Fibroblast of the conjunctiva (primary cell): ENCODE results near the gene C1QB.
"Not testable (repeated sequence)": the region's sequence is repeated elsewhere in the genome, so short reads cannot be mapped to it uniquely, and the experiment has no call there.

ENCODE experiments used
- DNase-seq: peaks from one replicate; pipeline ENCODE4 v3.0.0-alpha.2; 2010; ENCODE audit warnings: low read depth

Gene C1QB

DNA sequence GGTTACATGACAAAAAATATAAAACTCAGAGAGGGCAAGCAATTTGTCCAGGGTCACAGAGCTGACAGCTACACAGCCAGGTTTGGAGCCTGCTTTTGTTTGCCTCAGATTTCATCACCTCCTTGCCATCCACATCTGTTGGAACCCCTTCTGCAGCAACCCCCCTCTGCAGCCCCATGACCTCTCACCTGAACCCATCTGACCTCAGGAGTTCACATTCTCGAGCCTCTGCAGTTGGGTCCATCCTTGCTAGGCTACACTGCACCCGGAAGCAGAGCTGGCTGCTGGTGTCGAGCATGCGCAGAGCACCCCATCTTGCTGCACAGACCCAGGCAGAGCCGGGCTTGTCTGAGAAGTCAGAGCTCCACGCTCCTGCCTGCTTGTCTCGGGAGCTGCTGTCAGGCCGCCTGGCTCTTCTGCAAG, 10.0 kb downstream of the C1QB start:
- DNase-seq: no peak

DNA sequence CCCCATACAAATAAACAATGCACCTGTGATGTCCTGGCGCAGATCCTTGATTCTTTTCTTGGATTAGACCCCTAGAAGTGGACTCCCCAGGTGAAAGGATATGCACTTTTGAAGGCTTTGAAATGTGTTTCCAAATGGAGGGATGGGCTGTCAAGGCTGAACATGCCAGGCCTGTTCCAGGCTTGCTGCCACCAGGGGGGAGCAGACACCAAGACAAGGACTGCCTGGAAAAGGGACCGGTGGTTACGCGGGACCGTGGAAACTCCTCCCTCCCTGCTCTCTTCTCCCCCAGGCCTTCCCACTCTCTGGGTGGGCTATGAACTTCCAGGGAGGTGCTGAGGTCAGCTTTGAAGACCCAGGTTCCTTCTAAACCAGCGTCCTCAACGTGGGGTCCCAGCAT, 12.7 kb downstream of the C1QB start:
- DNase-seq: no peak

DNA sequence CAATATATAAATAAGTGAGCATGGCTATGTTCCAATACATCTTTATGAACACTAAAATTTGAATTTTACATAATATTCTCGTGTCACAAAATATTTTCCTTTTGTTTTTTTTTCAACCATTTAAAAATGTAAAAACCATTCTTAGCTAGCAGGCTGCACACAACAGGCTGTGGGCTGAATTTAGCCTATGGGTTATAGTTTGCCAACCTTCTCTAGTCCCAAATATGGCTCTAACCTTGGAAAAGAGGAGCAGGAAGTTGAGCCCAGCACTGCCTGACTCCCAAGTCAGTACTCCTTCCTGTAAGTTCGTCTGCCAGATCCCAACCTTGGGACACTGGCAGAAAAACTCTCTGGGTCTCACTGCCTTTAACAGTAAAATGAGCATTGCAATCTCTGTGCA, 13.4 kb downstream of the C1QB start:
- DNase-seq: no peak

DNA sequence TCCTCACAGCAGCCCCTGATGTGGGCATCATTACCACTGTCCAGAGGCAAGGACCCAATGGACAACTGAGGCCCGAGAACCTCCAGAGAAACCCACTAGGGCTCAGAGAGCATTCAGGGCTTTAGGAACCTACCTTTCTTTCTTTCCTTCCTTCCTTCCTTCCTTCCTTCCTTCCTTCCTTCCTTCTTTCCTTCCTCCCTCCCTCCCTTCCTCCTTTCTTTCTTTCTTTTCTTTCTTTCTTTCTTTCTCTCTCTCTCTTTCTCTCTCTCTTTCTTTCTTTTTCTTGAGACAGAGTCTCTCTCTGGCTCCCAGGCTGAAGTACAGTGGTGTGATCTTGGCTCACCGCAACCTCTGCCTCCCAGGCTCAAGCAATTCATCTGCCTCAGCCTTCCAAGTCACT, 15.8 kb downstream of the C1QB start:
- DNase-seq: not testable (repeated sequence)

DNA sequence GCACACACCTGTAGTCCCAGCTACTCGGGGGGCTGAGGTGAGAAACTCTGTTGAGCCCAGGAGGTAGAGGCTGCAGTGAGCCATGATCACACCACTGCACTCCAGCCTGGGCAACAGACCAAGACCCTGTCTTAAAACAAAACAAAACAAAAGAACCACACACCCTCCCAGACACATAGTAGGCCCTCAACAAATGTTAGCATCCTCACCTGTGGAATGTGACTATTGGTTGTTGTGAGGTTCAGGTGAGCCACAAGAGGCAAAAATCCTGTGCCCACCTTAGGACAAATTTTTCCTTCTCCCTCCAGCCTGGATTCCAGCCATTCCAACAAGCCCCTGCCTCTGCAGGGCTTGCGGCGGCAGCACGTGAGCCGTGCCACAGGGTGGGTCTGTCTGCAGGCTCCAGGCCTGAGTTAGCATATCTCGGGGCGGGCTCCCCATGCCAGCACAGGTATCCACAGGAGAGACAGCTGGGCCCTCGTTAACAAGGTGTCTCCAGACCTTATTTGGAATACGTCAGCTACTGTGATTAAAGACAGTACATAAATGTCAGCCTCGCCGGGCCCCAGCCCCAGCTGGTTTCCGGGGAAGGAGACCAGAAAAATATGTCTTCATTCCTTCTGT, 17.4 kb downstream of the C1QB start:
- DNase-seq: no peak

DNA sequence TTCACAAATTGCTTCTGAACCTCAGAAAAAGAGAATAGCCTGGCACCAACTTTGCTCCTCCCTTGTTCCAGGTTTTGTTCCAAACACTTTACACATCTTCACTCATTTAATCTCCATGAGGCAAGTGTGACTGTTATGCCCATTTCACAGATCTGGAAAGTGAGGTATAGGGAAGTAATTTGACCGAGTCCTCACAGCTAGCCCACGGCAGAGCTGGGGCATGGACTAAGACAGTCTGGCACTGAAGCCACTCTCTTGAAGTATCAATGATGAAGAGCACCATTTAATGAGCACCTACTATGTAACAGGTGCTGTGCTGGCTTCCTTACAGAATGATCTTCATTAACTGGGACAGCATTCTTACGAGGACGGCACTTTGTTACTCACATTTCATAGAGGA, 19.0 kb downstream of the C1QB start:
- DNase-seq: no peak

- DNase-seq: peak; percentile 42
Measured at GRCh38 chr1:22673486-22674409, 20.7 kb downstream of the C1QB start.

GRCh38 chr1:22674410-22674749, 21.3 kb downstream of the C1QB start:
- no peak for DNase-seq

- not testable (repeated sequence) for DNase-seq
Measured at GRCh38 chr1:22676151-22676550, 23.1 kb downstream of the C1QB start.

- no peak for DNase-seq
Measured at GRCh38 chr1:22676916-22677583, 24.0 kb downstream of the C1QB start.

DNA sequence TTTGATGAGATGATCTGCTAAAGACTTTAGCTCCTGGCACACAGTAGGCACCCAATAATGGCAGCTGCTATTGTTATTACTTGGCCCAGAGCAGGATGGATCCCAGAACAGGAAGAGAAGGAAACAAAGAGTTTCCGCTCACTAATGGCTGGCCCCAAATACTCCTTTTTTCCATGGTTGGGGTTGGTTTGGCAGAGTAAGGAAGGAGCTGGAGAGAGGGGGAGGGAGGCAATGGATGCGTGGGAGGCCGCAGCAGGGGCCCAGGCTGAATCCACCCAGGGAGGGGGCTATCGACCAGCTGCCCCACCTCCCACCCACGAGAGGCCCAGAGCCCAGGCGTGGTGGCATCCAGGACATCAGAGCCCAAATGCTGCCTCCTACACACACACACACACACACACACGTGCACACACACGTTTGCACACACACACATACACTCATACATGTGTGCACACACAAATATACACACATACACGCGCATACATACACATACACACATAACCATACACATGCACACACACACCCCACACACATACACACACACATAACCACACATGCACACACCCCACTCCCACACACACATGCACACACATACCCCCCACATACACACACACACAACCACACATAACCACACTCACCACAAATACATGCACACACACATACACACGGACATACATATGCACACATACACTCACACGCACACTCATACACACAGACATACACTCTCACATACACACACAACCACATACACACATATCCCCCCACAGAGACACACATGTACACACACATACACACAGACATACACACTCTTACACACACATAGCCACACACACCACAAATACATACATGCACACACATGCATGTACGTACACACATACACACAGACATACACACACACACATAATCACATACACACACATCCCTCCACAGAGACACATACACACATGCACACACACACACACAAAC, 25.2 kb downstream of the C1QB start:
- DNase-seq: no peak

DNA sequence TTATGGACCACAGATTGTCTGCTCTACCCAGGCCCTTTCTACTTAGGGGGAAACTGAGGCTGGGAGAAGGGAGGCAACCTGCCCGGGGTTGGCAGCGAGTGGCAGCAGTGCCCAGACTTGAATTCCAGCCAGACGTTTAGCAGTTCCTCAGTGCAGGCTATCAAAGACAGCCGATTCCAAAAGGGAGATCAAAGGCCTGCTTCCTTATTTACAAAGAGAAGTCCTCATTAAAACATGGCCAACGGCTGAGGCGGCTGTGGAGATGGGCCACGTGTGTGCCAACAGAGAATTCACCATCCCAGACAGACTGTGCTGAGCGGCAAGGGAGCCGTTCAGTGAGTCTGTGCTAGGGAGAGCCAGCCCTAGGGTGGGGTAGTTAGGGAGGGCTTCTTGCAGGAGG, 27.7 kb downstream of the C1QB start:
- DNase-seq: no peak

DNA sequence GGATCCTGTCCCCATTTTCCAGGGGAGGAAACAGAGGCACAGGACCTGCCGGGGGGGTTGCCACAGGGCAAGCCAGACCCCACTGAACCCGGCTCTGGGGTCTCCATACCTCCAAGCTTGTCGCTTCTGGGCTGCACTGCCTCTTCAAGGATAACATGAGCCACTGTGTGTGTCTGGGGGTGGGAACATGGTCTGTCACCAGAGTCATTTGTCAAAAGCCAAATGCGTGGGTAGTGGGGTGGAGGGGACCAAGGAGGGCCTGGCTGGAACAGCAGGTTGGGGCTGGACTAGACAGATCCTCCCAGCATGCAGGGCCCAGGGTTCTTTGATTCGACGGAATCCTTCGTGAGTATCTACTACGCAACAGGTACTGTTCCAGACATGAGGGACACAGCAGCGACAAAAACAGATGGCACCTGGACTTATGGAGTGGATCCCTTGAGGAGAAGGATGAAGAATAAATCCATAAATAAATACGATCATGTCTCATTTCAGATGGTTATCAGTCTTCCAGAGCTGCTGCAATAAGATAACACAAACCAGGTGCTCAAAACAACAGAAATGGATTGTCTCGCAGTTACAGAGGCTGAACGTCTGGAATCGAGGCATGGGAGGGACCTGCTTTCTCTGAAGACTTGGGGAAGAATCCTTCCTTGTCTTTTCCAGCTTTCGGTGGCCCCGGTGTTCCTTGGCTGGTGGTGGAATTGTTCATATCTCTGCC, 28.7 kb downstream of the C1QB start:
- DNase-seq: no peak

GRCh38 chr1:22683547-22683946, 30.5 kb downstream of the C1QB start:
- no peak for DNase-seq

DNA sequence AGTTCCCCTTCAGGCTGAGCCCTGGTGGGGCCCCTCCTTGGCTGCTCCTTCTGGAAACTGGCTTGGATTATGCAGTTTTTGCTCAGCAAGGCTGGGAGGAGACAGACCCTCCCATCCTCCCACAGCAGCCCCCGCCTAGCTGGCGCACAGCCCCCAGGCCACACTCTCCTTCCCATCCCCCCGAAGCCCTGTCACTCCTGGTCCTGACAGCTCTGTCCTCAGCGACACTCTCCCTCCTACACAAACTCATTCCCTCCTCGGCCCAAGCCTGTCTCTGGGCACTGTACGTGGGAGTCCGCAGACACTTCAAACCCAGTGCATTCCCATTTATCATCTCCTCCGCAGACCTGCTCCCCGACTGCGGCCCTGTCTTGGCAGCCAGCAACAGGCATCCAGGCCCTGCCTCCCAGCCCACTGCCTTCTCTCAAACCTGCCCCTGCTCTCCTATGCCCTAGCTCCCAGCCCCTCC, 32.6 kb downstream of the C1QB start:
- DNase-seq: no peak

DNA sequence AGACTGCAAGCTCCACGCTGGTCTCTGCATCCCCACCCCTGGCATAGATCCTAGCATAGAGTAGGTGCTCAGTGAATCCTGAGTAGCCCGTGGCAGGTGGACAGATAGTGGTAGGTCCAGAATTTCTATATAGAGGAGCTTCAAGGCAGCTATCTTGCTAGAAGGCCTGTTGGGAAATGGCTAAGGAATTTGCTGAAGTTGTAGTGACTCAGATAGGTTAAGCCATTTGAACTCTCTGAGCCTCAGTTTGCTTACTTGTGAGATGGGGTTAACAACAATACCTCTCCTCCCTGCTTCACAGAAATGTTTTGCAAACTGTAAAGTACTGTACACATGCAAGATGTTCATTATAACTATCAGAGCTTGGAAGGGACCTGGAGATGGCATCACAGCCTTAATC, 34.2 kb downstream of the C1QB start:
- DNase-seq: no peak

GRCh38 chr1:22688466-22688865, 35.4 kb downstream of the C1QB start:
- DNase-seq: no peak

DNA sequence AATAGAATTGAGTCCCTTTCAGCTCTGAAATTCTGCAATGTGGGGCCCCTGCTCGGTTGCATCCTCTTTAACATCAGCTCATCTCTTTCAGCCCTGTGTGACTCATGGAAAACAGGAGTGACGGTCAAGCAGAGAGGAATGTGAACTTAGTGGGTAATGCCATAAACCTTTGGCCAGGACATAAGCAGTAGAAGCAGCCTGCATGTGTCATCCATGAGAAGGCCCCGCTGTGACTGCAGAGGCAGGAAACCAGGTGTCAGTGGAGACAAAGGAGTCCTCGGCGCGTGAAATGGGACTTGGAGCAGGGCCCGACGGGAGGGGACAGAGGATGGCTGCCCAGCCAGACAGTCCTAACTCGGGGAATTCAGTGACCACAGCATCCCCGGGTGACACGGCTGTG, 36.5 kb downstream of the C1QB start:
- no peak for DNase-seq

DNA sequence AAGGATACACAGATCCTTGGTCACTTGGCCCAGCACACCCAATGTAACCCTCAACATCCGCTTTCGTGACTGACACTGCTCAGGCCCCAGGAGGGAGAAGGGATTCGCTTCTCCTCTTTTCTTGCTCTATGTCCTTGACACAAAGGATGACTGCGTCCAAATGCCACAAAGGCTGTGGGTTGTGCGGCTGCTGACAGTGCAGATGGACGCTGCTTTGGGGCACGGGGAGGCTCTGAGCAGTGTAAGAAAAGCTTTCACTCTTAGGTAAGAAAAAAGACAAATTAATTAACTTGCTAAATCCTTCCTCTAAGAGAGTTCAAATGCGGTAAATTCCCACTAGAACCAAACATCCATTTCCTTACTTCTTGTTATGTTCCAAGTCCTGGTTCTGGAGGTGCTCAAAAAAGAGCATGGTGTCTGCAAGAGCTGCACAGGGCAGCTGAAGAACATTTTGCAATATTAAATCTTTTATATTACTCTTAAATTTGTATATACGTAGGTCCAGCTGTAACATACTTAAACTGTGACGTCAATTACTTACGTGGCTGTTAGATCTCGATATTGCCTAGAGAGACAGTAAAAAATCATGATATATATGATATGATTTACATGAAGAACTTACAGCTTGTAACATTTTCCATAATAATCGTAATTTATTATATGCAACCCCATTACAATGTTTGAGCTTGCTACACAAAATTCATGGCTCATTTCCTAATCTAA, 38.2 kb downstream of the C1QB start:
- no peak for DNase-seq

- DNase-seq: no peak
Measured at GRCh38 chr1:22694172-22694571, 41.1 kb downstream of the C1QB start.
